ENCODE measurements around the gene OVCA2. TPM values are rescaled to one million over a fixed set of nuclear protein-coding genes. Genes with fewer than 3 reads are reported as not detected.

OVCA2 gene
- polyA plus RNA-seq, 1 experiment = 56.7 TPM

DNA sequence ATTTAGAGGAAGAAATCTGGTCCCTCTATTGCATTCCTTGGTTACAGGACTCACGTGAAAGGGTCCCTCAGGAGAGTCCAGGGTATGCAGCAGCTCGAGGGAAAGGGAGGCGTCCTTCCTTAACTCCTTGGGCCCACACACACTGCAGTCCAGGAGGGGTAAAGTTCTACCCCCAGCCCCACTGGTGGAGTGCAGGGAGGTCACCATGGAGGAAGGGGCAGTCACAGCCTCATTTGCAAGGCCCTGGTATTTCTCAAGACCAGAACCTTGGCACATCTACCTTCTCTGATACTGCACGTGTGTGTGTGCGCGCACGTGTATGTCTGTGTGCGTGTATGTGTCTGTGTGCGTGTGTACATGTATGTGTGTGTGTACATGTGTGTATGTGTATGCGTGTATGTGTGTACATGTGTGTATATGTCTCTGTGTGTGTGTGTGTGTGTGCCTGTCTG, 24.2 kb downstream of the OVCA2 start:
- H3K27me3 ChIP-seq (ENCODE audit: control insufficient read depth, insufficient read depth, low read length) = no peaks in the 10 kb centered on the region
- H3K36me3 ChIP-seq (ENCODE audit: control insufficient read depth, insufficient read depth, low read length) = peaks cover 19% of the 10 kb centered on the region
- H3K4me3 ChIP-seq (ENCODE audit: low read depth, low read length) = no peak overlapping the region
- TF ChIP-seq, protein P1, sequence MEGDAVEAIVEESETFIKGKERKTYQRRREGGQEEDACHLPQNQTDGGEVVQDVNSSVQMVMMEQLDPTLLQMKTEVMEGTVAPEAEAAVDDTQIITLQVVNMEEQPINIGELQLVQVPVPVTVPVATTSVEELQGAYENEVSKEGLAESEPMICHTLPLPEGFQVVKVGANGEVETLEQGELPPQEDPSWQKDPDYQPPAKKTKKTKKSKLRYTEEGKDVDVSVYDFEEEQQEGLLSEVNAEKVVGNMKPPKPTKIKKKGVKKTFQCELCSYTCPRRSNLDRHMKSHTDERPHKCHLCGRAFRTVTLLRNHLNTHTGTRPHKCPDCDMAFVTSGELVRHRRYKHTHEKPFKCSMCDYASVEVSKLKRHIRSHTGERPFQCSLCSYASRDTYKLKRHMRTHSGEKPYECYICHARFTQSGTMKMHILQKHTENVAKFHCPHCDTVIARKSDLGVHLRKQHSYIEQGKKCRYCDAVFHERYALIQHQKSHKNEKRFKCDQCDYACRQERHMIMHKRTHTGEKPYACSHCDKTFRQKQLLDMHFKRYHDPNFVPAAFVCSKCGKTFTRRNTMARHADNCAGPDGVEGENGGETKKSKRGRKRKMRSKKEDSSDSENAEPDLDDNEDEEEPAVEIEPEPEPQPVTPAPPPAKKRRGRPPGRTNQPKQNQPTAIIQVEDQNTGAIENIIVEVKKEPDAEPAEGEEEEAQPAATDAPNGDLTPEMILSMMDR (IDR thresholded peaks at IDR 0.05; ENCODE audit: insufficient read depth, low read depth, low read length) = no peak
- ChIA-PET CTCF (interaction anchor here (1.2 to 7.0 kb wide), 8 partner anchors 11 to 179 kb away, joined by 3 to 58 read pairs (median 10); partner anchors contain the start of gene HIC1), POLR2A (no interaction called here)
- no peak for DNase-seq (ENCODE audit: low read depth)

- Histone ChIP-seq H3K36me3 (ENCODE audit: control insufficient read depth, insufficient read depth, low read length) (peaks cover 14% of the 10 kb centered on the region), H3K4me3 (ENCODE audit: low read depth, low read length) (no peak overlapping the region), H3K27me3 (ENCODE audit: control insufficient read depth, insufficient read depth, low read length) (no peaks in the 10 kb centered on the region)
- TF ChIP-seq, protein P1 (IDR thresholded peaks at IDR 0.05; ENCODE audit: insufficient read depth, low read depth, low read length) = no peak
- DNase-seq (ENCODE audit: low read depth) = no peak
- ChIA-PET POLR2A (interaction anchor here (0.6 kb wide), 1 partner anchor 237 kb away, joined by 4 read pairs; the partner anchor contains the start of gene SRR), CTCF (interaction anchor here (1.7 to 7.0 kb wide), 5 partner anchors 11 to 178 kb away, joined by 10 to 58 read pairs (median 14); partner anchors contain the start of gene HIC1)
Measured at GRCh38 chr17:2067048-2067561, 25.3 kb downstream of the OVCA2 start.

- peaks cover 14% of the 10 kb centered on the region for H3K36me3 ChIP-seq (ENCODE audit: control insufficient read depth, insufficient read depth, low read length)
- POLR2A ChIA-PET = interaction anchor here (0.6 kb wide), 2 partner anchors 38 to 236 kb away, joined by 3 to 4 read pairs; partner anchors contain the start of gene SRR
- H3K27me3 ChIP-seq (ENCODE audit: control insufficient read depth, insufficient read depth, low read length) = no peaks in the 10 kb centered on the region
- H3K4me3 ChIP-seq (ENCODE audit: low read depth, low read length) = no peak overlapping the region
- TF ChIP-seq, protein P1 (IDR thresholded peaks at IDR 0.05; ENCODE audit: insufficient read depth, low read depth, low read length) = no peak
- DNase-seq (ENCODE audit: low read depth) = no peak
- CTCF ChIA-PET = interaction anchor here (0.7 to 7.0 kb wide), 10 partner anchors 9 to 177 kb away, joined by 3 to 58 read pairs (median 3); partner anchors contain the start of gene HIC1
Measured at GRCh38 chr17:2067608-2068024, 25.8 kb downstream of the OVCA2 start.

- POLR2A ChIA-PET = interaction anchor here (0.6 kb wide), 1 partner anchor 37 kb away, joined by 3 read pairs; no protein-coding TSS in a partner anchor
- H3K36me3 ChIP-seq (ENCODE audit: control insufficient read depth, insufficient read depth, low read length) = peaks cover 12% of the 10 kb centered on the region
- H3K27me3 ChIP-seq (ENCODE audit: control insufficient read depth, insufficient read depth, low read length) = no peaks in the 10 kb centered on the region
- H3K4me3 ChIP-seq (ENCODE audit: low read depth, low read length) = no peak overlapping the region
- TF ChIP-seq, protein P1 (IDR thresholded peaks at IDR 0.05; ENCODE audit: insufficient read depth, low read depth, low read length) = peak; percentile 56
- CTCF ChIA-PET = interaction anchor here (0.7 to 7.0 kb wide), 12 partner anchors 9 to 177 kb away, joined by 3 to 58 read pairs (median 3); partner anchors contain the start of gene HIC1
- peak; percentile 85 for DNase-seq (ENCODE audit: low read depth)
Measured at GRCh38 chr17:2068031-2068518, 26.3 kb downstream of the OVCA2 start.

- Histone ChIP-seq H3K4me3 (ENCODE audit: low read depth, low read length) (no peak overlapping the region), H3K36me3 (ENCODE audit: control insufficient read depth, insufficient read depth, low read length) (peaks cover 11% of the 10 kb centered on the region), H3K27me3 (ENCODE audit: control insufficient read depth, insufficient read depth, low read length) (no peaks in the 10 kb centered on the region)
- ChIA-PET CTCF (interaction anchor here (0.7 to 7.0 kb wide), 12 partner anchors 8 to 176 kb away, joined by 3 to 58 read pairs (median 3); partner anchors contain the start of gene HIC1), POLR2A (interaction anchor here (0.6 kb wide), 1 partner anchor 37 kb away, joined by 3 read pairs; no protein-coding TSS in a partner anchor)
- TF ChIP-seq, protein P1 (IDR thresholded peaks at IDR 0.05; ENCODE audit: insufficient read depth, low read depth, low read length) = no peak
- DNase-seq (ENCODE audit: low read depth) = no peak
Measured at GRCh38 chr17:2068519-2069051, 26.8 kb downstream of the OVCA2 start.
